ENCODE data around the gene BABAM2.

Gene BABAM2

DNA sequence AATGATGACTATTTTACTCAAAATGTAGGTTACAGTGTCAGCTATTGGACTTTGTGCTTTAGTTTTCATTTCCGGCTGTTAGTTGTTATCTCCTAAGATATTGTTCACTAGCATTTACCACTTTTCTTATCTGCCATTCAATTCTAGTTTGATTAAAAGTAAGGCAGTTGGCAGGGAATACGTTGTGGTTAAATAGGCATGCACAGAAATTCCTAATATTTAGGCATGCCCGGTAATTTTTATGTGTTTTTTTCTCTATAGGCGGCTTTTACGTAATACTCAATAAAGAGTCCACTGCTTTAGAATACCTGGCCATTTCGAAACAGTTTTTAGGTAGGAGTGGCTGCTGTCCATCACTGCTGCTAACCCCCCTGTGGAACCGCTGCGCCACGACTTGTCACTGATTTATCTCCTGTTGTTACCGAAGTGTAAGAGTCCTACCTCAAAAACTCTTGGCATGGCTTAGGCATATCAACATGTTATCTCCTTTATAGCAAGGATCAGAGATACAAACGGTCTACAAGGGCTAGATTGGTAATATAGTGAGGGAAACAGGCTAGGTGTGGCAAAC is 39.5 kb downstream of the BABAM2 start:
- no peak overlapping the region for H3K4me2 ChIP-seq (ENCODE audit: low read length)
- no peaks in the 10 kb centered on the region for H3K36me3 ChIP-seq (ENCODE audit: insufficient read depth, low read length)
- H3K9ac ChIP-seq (ENCODE audit: low read depth, low read length) = no peak overlapping the region
- H3K9me3 ChIP-seq (replicated peaks; ENCODE audit: low read length) = no peaks in the 10 kb centered on the region
- H3K4me3 ChIP-seq (ENCODE audit: low read length) = no peak overlapping the region
- no peaks in the 10 kb centered on the region for H3K27me3 ChIP-seq (ENCODE audit: control insufficient read depth, insufficient read depth, low read length)
- H3K4me1 ChIP-seq (ENCODE audit: control insufficient read depth, insufficient read depth, low read length) = peaks cover 12% of the 10 kb centered on the region

- H3K36me3 ChIP-seq (ENCODE audit: insufficient read depth, low read length) = no peaks in the 10 kb centered on the region
- H3K4me3 ChIP-seq (ENCODE audit: low read length) = no peak overlapping the region
- peaks cover 12% of the 10 kb centered on the region for H3K4me1 ChIP-seq (ENCODE audit: control insufficient read depth, insufficient read depth, low read length)
- H3K27me3 ChIP-seq (ENCODE audit: control insufficient read depth, insufficient read depth, low read length) = no peaks in the 10 kb centered on the region
- H3K9me3 ChIP-seq (replicated peaks; ENCODE audit: low read length) = no peaks in the 10 kb centered on the region
- no peak overlapping the region for H3K4me2 ChIP-seq (ENCODE audit: low read length)
- H3K9ac ChIP-seq (ENCODE audit: low read depth, low read length) = no peak overlapping the region
These were observed 40.9 kb downstream of the BABAM2 start for GRCh38 chr2:27931361-27931950.

DNA sequence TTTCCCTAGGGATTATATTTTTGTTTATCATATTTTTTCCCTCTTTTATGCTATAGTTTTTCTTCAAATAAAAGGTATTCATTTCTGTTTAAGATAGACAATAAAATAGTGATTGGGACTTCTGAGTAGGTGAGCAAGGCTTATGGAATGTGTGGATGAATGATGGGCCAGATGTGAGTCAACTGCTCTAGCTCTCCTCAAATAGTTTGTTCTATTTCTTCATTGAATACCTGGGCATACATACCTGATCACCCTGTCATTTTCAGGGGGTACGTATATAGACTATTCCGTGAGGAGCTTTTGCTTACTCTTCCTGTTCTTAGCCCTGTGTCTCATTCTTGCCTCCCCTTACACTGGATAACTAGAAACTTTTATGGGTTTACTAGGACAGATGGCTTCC is 41.9 kb downstream of the BABAM2 start:
- H3K9ac ChIP-seq (ENCODE audit: low read depth, low read length) = no peak overlapping the region
- no peak overlapping the region for H3K4me3 ChIP-seq (ENCODE audit: low read length)
- H3K36me3 ChIP-seq (ENCODE audit: insufficient read depth, low read length) = no peaks in the 10 kb centered on the region
- no peaks in the 10 kb centered on the region for H3K27me3 ChIP-seq (ENCODE audit: control insufficient read depth, insufficient read depth, low read length)
- H3K4me2 ChIP-seq (ENCODE audit: low read length) = no peak overlapping the region
- peaks cover 12% of the 10 kb centered on the region for H3K4me1 ChIP-seq (ENCODE audit: control insufficient read depth, insufficient read depth, low read length)
- H3K9me3 ChIP-seq (replicated peaks; ENCODE audit: low read length) = no peaks in the 10 kb centered on the region

- H3K4me3 ChIP-seq (ENCODE audit: low read length) = no peak overlapping the region
- peaks cover 12% of the 10 kb centered on the region for H3K4me1 ChIP-seq (ENCODE audit: control insufficient read depth, insufficient read depth, low read length)
- no peaks in the 10 kb centered on the region for H3K36me3 ChIP-seq (ENCODE audit: insufficient read depth, low read length)
- no peaks in the 10 kb centered on the region for H3K27me3 ChIP-seq (ENCODE audit: control insufficient read depth, insufficient read depth, low read length)
- H3K9ac ChIP-seq (ENCODE audit: low read depth, low read length) = no peak overlapping the region
- no peaks in the 10 kb centered on the region for H3K9me3 ChIP-seq (replicated peaks; ENCODE audit: low read length)
- H3K4me2 ChIP-seq (ENCODE audit: low read length) = no peak overlapping the region
These were observed 44.5 kb downstream of the BABAM2 start for GRCh38 chr2:27935026-27935425.

DNA sequence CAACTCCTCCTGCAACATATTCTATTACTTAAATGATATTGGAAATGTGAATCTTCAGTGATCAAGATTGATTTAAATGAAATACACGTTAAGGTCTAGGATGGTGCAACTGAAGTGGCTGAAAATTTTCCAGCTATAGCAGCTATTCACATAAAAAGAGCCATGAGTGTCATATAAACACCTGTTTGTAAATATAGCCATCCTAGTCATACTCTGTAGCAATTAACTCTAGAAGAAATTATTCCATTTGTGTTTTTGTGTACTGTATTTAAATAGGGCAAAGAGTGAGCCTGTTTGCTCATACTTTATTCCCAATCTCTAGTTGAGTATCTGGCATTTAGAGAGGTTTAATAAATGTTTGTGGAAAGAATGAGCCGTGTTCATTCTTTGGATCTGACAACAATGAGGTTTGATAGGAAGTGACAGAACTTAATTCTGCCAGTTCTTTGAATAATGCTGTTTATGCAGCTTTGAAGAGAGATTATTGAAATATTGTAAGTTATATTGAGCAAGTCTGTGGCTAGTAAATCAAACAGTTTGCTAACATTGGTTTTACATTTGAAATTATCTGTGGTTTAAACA is 49.7 kb downstream of the BABAM2 start:
- Histone ChIP-seq H3K36me3 (ENCODE audit: insufficient read depth, low read length) (no peaks in the 10 kb centered on the region), H3K4me2 (ENCODE audit: low read length) (no peak overlapping the region), H3K4me1 (ENCODE audit: control insufficient read depth, insufficient read depth, low read length) (no peaks in the 10 kb centered on the region), H3K9ac (ENCODE audit: low read depth, low read length) (no peak overlapping the region), H3K9me3 (replicated peaks; ENCODE audit: low read length) (no peaks in the 10 kb centered on the region), H3K27me3 (ENCODE audit: control insufficient read depth, insufficient read depth, low read length) (no peaks in the 10 kb centered on the region), H3K4me3 (ENCODE audit: low read length) (no peak overlapping the region)

- Histone ChIP-seq H3K4me1 (ENCODE audit: control insufficient read depth, insufficient read depth, low read length) (no peaks in the 10 kb centered on the region), H3K4me3 (ENCODE audit: low read length) (no peak overlapping the region), H3K36me3 (ENCODE audit: insufficient read depth, low read length) (no peaks in the 10 kb centered on the region), H3K4me2 (ENCODE audit: low read length) (no peak overlapping the region), H3K9me3 (replicated peaks; ENCODE audit: low read length) (no peaks in the 10 kb centered on the region), H3K27me3 (ENCODE audit: control insufficient read depth, insufficient read depth, low read length) (no peaks in the 10 kb centered on the region), H3K9ac (ENCODE audit: low read depth, low read length) (no peak overlapping the region)
These were observed 50.5 kb downstream of the BABAM2 start for GRCh38 chr2:27940982-27941381.

GRCh38 chr2:27942612-27943547 is 52.4 kb downstream of the BABAM2 start:
- Histone ChIP-seq H3K9ac (ENCODE audit: low read depth, low read length) (no peak overlapping the region), H3K9me3 (replicated peaks; ENCODE audit: low read length) (no peaks in the 10 kb centered on the region), H3K27me3 (ENCODE audit: control insufficient read depth, insufficient read depth, low read length) (no peaks in the 10 kb centered on the region), H3K36me3 (ENCODE audit: insufficient read depth, low read length) (no peaks in the 10 kb centered on the region), H3K4me2 (ENCODE audit: low read length) (no peak overlapping the region), H3K4me3 (ENCODE audit: low read length) (no peak overlapping the region), H3K4me1 (ENCODE audit: control insufficient read depth, insufficient read depth, low read length) (no peaks in the 10 kb centered on the region)

GRCh38 chr2:27946530-27947060 is 56.1 kb downstream of the BABAM2 start:
- Histone ChIP-seq H3K36me3 (ENCODE audit: insufficient read depth, low read length) (no peaks in the 10 kb centered on the region), H3K27me3 (ENCODE audit: control insufficient read depth, insufficient read depth, low read length) (no peaks in the 10 kb centered on the region), H3K4me3 (ENCODE audit: low read length) (no peak overlapping the region), H3K4me1 (ENCODE audit: control insufficient read depth, insufficient read depth, low read length) (no peaks in the 10 kb centered on the region), H3K9me3 (replicated peaks; ENCODE audit: low read length) (no peaks in the 10 kb centered on the region), H3K9ac (ENCODE audit: low read depth, low read length) (no peak overlapping the region), H3K4me2 (ENCODE audit: low read length) (no peak overlapping the region)

GRCh38 chr2:27952070-27952469 is 61.5 kb downstream of the BABAM2 start:
- H3K9me3 ChIP-seq (replicated peaks; ENCODE audit: low read length) = no peaks in the 10 kb centered on the region
- no peak overlapping the region for H3K9ac ChIP-seq (ENCODE audit: low read depth, low read length)
- H3K4me1 ChIP-seq (ENCODE audit: control insufficient read depth, insufficient read depth, low read length) = peaks cover 40% of the 10 kb centered on the region
- H3K4me2 ChIP-seq (ENCODE audit: low read length) = no peak overlapping the region
- H3K27me3 ChIP-seq (ENCODE audit: control insufficient read depth, insufficient read depth, low read length) = no peaks in the 10 kb centered on the region
- no peak overlapping the region for H3K4me3 ChIP-seq (ENCODE audit: low read length)
- H3K36me3 ChIP-seq (ENCODE audit: insufficient read depth, low read length) = no peaks in the 10 kb centered on the region

GRCh38 chr2:27953077-27953476 is 62.5 kb downstream of the BABAM2 start:
- no peak overlapping the region for H3K4me3 ChIP-seq (ENCODE audit: low read length)
- no peak overlapping the region for H3K4me2 ChIP-seq (ENCODE audit: low read length)
- H3K36me3 ChIP-seq (ENCODE audit: insufficient read depth, low read length) = no peaks in the 10 kb centered on the region
- no peaks in the 10 kb centered on the region for H3K27me3 ChIP-seq (ENCODE audit: control insufficient read depth, insufficient read depth, low read length)
- H3K9me3 ChIP-seq (replicated peaks; ENCODE audit: low read length) = no peaks in the 10 kb centered on the region
- peaks cover 48% of the 10 kb centered on the region for H3K4me1 ChIP-seq (ENCODE audit: control insufficient read depth, insufficient read depth, low read length)
- H3K9ac ChIP-seq (ENCODE audit: low read depth, low read length) = no peak overlapping the region

DNA sequence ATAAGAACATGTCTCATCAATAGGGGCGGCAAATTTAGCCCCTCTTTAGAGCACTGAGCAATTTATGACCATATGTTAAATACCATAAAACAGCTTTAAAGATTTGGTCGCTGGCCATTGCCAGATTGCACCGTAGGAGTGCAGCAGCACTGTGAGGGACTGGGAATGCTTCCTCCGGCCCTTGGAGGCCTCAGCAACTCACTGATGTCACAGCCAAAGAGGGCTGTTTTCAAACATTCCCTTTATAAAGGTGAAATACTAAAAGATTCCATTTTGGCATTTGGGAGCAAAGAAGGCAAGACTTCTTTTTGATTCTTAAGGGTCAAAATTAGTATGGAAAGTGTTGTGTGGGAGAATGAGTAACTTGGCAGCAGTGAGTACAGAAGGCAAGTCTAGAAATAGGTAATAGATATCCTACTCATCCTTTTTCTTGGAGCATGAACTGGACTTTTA is 63.7 kb downstream of the BABAM2 start:
- Histone ChIP-seq H3K36me3 (ENCODE audit: insufficient read depth, low read length) (no peaks in the 10 kb centered on the region), H3K4me2 (ENCODE audit: low read length) (peak overlapping the region; percentile 55), H3K9me3 (replicated peaks; ENCODE audit: low read length) (no peaks in the 10 kb centered on the region), H3K4me3 (ENCODE audit: low read length) (peak overlapping the region; percentile 15), H3K4me1 (ENCODE audit: control insufficient read depth, insufficient read depth, low read length) (peaks cover 56% of the 10 kb centered on the region), H3K9ac (ENCODE audit: low read depth, low read length) (peak overlapping the region; percentile 42), H3K27me3 (ENCODE audit: control insufficient read depth, insufficient read depth, low read length) (no peaks in the 10 kb centered on the region)
